Measurements from ENCODE around the gene MIGA1.
"Not testable (repeated sequence)": the region's sequence is repeated elsewhere in the genome, so short reads cannot be mapped to it uniquely, and the experiment has no call there.

The MIGA1 gene

GRCh38 chr1:77825131-77825709, 45.8 kb downstream of the MIGA1 start:
- Histone ChIP-seq H2BK120ac (ENCODE audit: low read depth, low read length) (no peak overlapping the region), H3K4me1 (ENCODE audit: control insufficient read depth in 2 of 2, insufficient read depth in 1 of 2, low read depth in 1 of 2, low read length in 2 of 2) (no peaks in the 10 kb centered on the region), H3K9ac (ENCODE audit: low read depth, low read length, poor library complexity) (no peak overlapping the region), H2AK5ac (ENCODE audit: low read depth, low read length) (no peak overlapping the region), H3K18ac (ENCODE audit: low read length) (no peak overlapping the region), H2BK5ac (ENCODE audit: low read length) (no peak overlapping the region), H3K14ac (ENCODE audit: low read length) (no peak overlapping the region), H3K4me2 (ENCODE audit: insufficient read depth, low read length, poor library complexity, severe bottlenecking) (no peak overlapping the region), H3K9me3 (replicated peaks in 1 of 2; ENCODE audit: control insufficient read depth in 2 of 2, insufficient read depth in 1 of 2, low read depth in 1 of 2, low read length in 2 of 2) (no peaks in the 10 kb centered on the region), H2BK15ac (ENCODE audit: low read length) (no peak overlapping the region), H2AFZ (ENCODE audit: low read length) (no peak overlapping the region), H3K4ac (ENCODE audit: low read length) (no peak overlapping the region), H4K8ac (ENCODE audit: low read depth, low read length) (no peak overlapping the region), H3K36me3 (replicated peaks in 1 of 2; ENCODE audit: control insufficient read depth in 2 of 2, insufficient read depth in 2 of 2, low read length in 2 of 2) (peaks cover 0 to 29% of the 10 kb centered on the region in 2 donors), H3K27ac (replicated peaks; ENCODE audit: low read length) (no peak overlapping the region), H3K27me3 (ENCODE audit: control insufficient read depth in 3 of 3, insufficient read depth in 3 of 3, low read depth in 1 of 3, low read length in 3 of 3) (no peaks in the 10 kb centered on the region), H4K91ac (ENCODE audit: low read depth, low read length, poor library complexity) (no peak overlapping the region), H3K79me1 (ENCODE audit: low read depth, low read length) (no peaks in the 10 kb centered on the region), H3K23ac (ENCODE audit: low read depth, low read length, poor library complexity) (no peak overlapping the region), H2BK12ac (ENCODE audit: low read length) (no peak overlapping the region), H3K4me3 (ENCODE audit: low read length in 2 of 2) (no peak overlapping the region)
- no CpG with 5 or more reads among the region's 10 CpGs for WGBS, 2 donors (ENCODE audit: extremely low coverage in 2 of 2, insufficient read length in 2 of 2, insufficient replicate concordance in 1 of 2)
- DNase-seq (ENCODE audit: low spot score): no peak

- not testable (repeated sequence) for H2BK15ac ChIP-seq (ENCODE audit: low read length); H3K27me3 ChIP-seq (ENCODE audit: control insufficient read depth in 3 of 3, insufficient read depth in 3 of 3, low read depth in 1 of 3, low read length in 3 of 3); H3K4me1 ChIP-seq (ENCODE audit: control insufficient read depth in 2 of 2, insufficient read depth in 1 of 2, low read depth in 1 of 2, low read length in 2 of 2); H3K9me3 ChIP-seq (replicated peaks in 1 of 2; ENCODE audit: control insufficient read depth in 2 of 2, insufficient read depth in 1 of 2, low read depth in 1 of 2, low read length in 2 of 2); H2BK12ac ChIP-seq (ENCODE audit: low read length); H4K91ac ChIP-seq (ENCODE audit: low read depth, low read length, poor library complexity); H3K23ac ChIP-seq (ENCODE audit: low read depth, low read length, poor library complexity); H3K4me2 ChIP-seq (ENCODE audit: insufficient read depth, low read length, poor library complexity, severe bottlenecking); H3K27ac ChIP-seq (replicated peaks; ENCODE audit: low read length); H2AK5ac ChIP-seq (ENCODE audit: low read depth, low read length); H2BK5ac ChIP-seq (ENCODE audit: low read length); H3K4ac ChIP-seq (ENCODE audit: low read length); DNase-seq (ENCODE audit: low spot score); H3K9ac ChIP-seq (ENCODE audit: low read depth, low read length, poor library complexity); H3K14ac ChIP-seq (ENCODE audit: low read length); H3K18ac ChIP-seq (ENCODE audit: low read length); H4K8ac ChIP-seq (ENCODE audit: low read depth, low read length); H2AFZ ChIP-seq (ENCODE audit: low read length); H2BK120ac ChIP-seq (ENCODE audit: low read depth, low read length); H3K4me3 ChIP-seq (ENCODE audit: low read length in 2 of 2); H3K79me1 ChIP-seq (ENCODE audit: low read depth, low read length)
- WGBS, 2 donors (ENCODE audit: extremely low coverage in 2 of 2, insufficient read length in 2 of 2, insufficient replicate concordance in 1 of 2): no CpG with 5 or more reads among the region's 8 CpGs
- peaks cover 0 to 22% of the 10 kb centered on the region in 2 donors for H3K36me3 ChIP-seq (replicated peaks in 1 of 2; ENCODE audit: control insufficient read depth in 2 of 2, insufficient read depth in 2 of 2, low read length in 2 of 2)
Observed at GRCh38 chr1:77826851-77827250, 47.4 kb downstream of the MIGA1 start.

GRCh38 chr1:77828098-77828497, 48.6 kb downstream of the MIGA1 start:
- H3K9ac ChIP-seq (ENCODE audit: low read depth, low read length, poor library complexity): no peak overlapping the region
- no CpG with 5 or more reads among the region's 1 CpG for WGBS, 2 donors (ENCODE audit: extremely low coverage in 2 of 2, insufficient read length in 2 of 2, insufficient replicate concordance in 1 of 2)

GRCh38 chr1:77829851-77830250, 50.4 kb downstream of the MIGA1 start:
- no peak overlapping the region for H2BK12ac ChIP-seq (ENCODE audit: low read length)
- no peaks in the 10 kb centered on the region for H3K9me3 ChIP-seq (replicated peaks in 1 of 2; ENCODE audit: control insufficient read depth in 2 of 2, insufficient read depth in 1 of 2, low read depth in 1 of 2, low read length in 2 of 2)
- no peak overlapping the region for H3K4me2 ChIP-seq (ENCODE audit: insufficient read depth, low read length, poor library complexity, severe bottlenecking)
- no peak overlapping the region for H3K23ac ChIP-seq (ENCODE audit: low read depth, low read length, poor library complexity)
- H3K27me3 ChIP-seq (ENCODE audit: control insufficient read depth in 3 of 3, insufficient read depth in 3 of 3, low read depth in 1 of 3, low read length in 3 of 3): no peaks in the 10 kb centered on the region
- no peak overlapping the region for H3K14ac ChIP-seq (ENCODE audit: low read length)
- no peak overlapping the region for H3K4ac ChIP-seq (ENCODE audit: low read length)
- H2BK120ac ChIP-seq (ENCODE audit: low read depth, low read length): no peak overlapping the region
- no peaks in the 10 kb centered on the region for H3K79me1 ChIP-seq (ENCODE audit: low read depth, low read length)
- no peak overlapping the region for H3K4me3 ChIP-seq (ENCODE audit: low read length in 2 of 2)
- H4K8ac ChIP-seq (ENCODE audit: low read depth, low read length): no peak overlapping the region
- no peak overlapping the region for H2AK5ac ChIP-seq (ENCODE audit: low read depth, low read length)
- H2BK15ac ChIP-seq (ENCODE audit: low read length): no peak overlapping the region
- H3K18ac ChIP-seq (ENCODE audit: low read length): no peak overlapping the region
- no peak overlapping the region for H3K27ac ChIP-seq (replicated peaks; ENCODE audit: low read length)
- no peak overlapping the region for H3K9ac ChIP-seq (ENCODE audit: low read depth, low read length, poor library complexity)
- no peak overlapping the region for H4K91ac ChIP-seq (ENCODE audit: low read depth, low read length, poor library complexity)
- peaks cover 0 to 5% of the 10 kb centered on the region in 2 donors for H3K4me1 ChIP-seq (ENCODE audit: control insufficient read depth in 2 of 2, insufficient read depth in 1 of 2, low read depth in 1 of 2, low read length in 2 of 2)
- no peak for DNase-seq (ENCODE audit: low spot score)
- peaks cover 0 to 13% of the 10 kb centered on the region in 2 donors for H3K36me3 ChIP-seq (replicated peaks in 1 of 2; ENCODE audit: control insufficient read depth in 2 of 2, insufficient read depth in 2 of 2, low read length in 2 of 2)
- H2BK5ac ChIP-seq (ENCODE audit: low read length): no peak overlapping the region
- H2AFZ ChIP-seq (ENCODE audit: low read length): no peak overlapping the region
- WGBS, 2 donors (ENCODE audit: extremely low coverage in 2 of 2, insufficient read length in 2 of 2, insufficient replicate concordance in 1 of 2): no CpG with 5 or more reads among the region's 1 CpG

More at GRCh38 chr1:77828098-77828497, 48.6 kb downstream of the MIGA1 start:
- Histone ChIP-seq H3K14ac (ENCODE audit: low read length) (no peak overlapping the region), H4K8ac (ENCODE audit: low read depth, low read length) (no peak overlapping the region), H2BK5ac (ENCODE audit: low read length) (no peak overlapping the region), H2AK5ac (ENCODE audit: low read depth, low read length) (no peak overlapping the region), H4K91ac (ENCODE audit: low read depth, low read length, poor library complexity) (no peak overlapping the region), H3K4me1 (ENCODE audit: control insufficient read depth in 2 of 2, insufficient read depth in 1 of 2, low read depth in 1 of 2, low read length in 2 of 2) (no peaks in the 10 kb centered on the region), H3K27me3 (ENCODE audit: control insufficient read depth in 3 of 3, insufficient read depth in 3 of 3, low read depth in 1 of 3, low read length in 3 of 3) (no peaks in the 10 kb centered on the region), H3K4ac (ENCODE audit: low read length) (no peak overlapping the region), H3K79me1 (ENCODE audit: low read depth, low read length) (no peaks in the 10 kb centered on the region), H3K4me2 (ENCODE audit: insufficient read depth, low read length, poor library complexity, severe bottlenecking) (no peak overlapping the region), H2BK15ac (ENCODE audit: low read length) (no peak overlapping the region), H3K23ac (ENCODE audit: low read depth, low read length, poor library complexity) (no peak overlapping the region), H3K4me3 (ENCODE audit: low read length in 2 of 2) (no peak overlapping the region), H2AFZ (ENCODE audit: low read length) (no peak overlapping the region), H3K36me3 (replicated peaks in 1 of 2; ENCODE audit: control insufficient read depth in 2 of 2, insufficient read depth in 2 of 2, low read length in 2 of 2) (peaks cover 0 to 15% of the 10 kb centered on the region in 2 donors), H3K18ac (ENCODE audit: low read length) (no peak overlapping the region), H2BK12ac (ENCODE audit: low read length) (no peak overlapping the region), H3K27ac (replicated peaks; ENCODE audit: low read length) (no peak overlapping the region), H3K9me3 (replicated peaks in 1 of 2; ENCODE audit: control insufficient read depth in 2 of 2, insufficient read depth in 1 of 2, low read depth in 1 of 2, low read length in 2 of 2) (no peaks in the 10 kb centered on the region), H2BK120ac (ENCODE audit: low read depth, low read length) (no peak overlapping the region)
- DNase-seq (ENCODE audit: low spot score): no peak
